Brain microvascular endothelial cell (primary cell): ENCODE results near the gene MEGF11.

Source experiments
- DNase-seq: peaks from one replicate; pipeline ENCODE4 v3.0.0-alpha.2; 2020
- H3K27ac ChIP-seq: fragments of 250-450 bp; sonication (Bioruptor Pico); 2 replicates; pipeline ENCODE4 v1.5.1; 2020; ENCODE audit warnings: mild to moderate bottlenecking, moderate library complexity
- H3K27me3 ChIP-seq: fragments of 250-450 bp; sonication (Bioruptor Pico); replicated peaks from 2 replicates; pipeline ENCODE4 v1.5.1; 2020; ENCODE audit warnings: mild to moderate bottlenecking
- H3K36me3 ChIP-seq: fragments of 250-450 bp; sonication (Bioruptor Pico); replicated peaks from 2 replicates; pipeline ENCODE4 v1.5.1; 2020; ENCODE audit warnings: mild to moderate bottlenecking
- H3K4me3 ChIP-seq: 2 replicates; pipeline ENCODE4 v1.5.1; 2011; ENCODE audit warnings: low read depth, mild to moderate bottlenecking, control low read depth, low read length, moderate library complexity
- in situ Hi-C: cut with HindIII; loops from 2 replicates; pipeline ENCODE4 v1.10.0; 2017; ENCODE audit warnings: low sequenced_read_pairs, low pct_ligation_motif_present
- TF ChIP-seq, protein P1 (sequence below): IDR thresholded peaks from 2 replicates; pipeline ENCODE4 v1.5.1; 2011; ENCODE audit warnings: low read depth, mild to moderate bottlenecking, moderate library complexity, low read length, control low read depth, inconsistent platforms; ENCODE audit errors: missing control alignments

Gene MEGF11

DNA sequence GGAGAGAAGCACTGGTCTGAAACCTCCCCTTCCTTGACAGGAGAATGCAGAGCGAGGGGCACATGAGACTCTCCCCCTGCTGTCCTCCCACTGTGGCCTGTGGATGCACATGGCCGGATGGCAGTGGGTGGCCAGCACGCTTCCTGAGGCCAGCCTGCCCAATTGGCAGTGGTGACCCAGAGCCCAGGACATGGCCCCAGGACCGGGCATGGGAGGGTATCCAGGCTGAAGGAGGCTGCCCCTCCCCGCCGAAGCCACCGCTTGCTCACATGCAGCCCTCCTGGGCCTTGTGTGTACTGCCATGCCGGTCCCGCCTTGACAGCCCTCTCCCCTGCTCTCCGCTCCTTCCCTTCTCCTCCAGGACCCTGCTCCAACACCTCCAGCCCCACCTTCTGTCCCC, 100.9 kb downstream of the MEGF11 start:
- no peak for DNase-seq
- Histone ChIP-seq H3K27me3 (peaks cover 7% of the 10 kb centered on the region), H3K36me3 (no peaks in the 10 kb centered on the region), H3K4me3 (no peak overlapping the region), H3K27ac (no peak overlapping the region)
- TF ChIP-seq, protein P1, sequence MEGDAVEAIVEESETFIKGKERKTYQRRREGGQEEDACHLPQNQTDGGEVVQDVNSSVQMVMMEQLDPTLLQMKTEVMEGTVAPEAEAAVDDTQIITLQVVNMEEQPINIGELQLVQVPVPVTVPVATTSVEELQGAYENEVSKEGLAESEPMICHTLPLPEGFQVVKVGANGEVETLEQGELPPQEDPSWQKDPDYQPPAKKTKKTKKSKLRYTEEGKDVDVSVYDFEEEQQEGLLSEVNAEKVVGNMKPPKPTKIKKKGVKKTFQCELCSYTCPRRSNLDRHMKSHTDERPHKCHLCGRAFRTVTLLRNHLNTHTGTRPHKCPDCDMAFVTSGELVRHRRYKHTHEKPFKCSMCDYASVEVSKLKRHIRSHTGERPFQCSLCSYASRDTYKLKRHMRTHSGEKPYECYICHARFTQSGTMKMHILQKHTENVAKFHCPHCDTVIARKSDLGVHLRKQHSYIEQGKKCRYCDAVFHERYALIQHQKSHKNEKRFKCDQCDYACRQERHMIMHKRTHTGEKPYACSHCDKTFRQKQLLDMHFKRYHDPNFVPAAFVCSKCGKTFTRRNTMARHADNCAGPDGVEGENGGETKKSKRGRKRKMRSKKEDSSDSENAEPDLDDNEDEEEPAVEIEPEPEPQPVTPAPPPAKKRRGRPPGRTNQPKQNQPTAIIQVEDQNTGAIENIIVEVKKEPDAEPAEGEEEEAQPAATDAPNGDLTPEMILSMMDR = no peak
- in situ Hi-C loops = no loop called here

DNA sequence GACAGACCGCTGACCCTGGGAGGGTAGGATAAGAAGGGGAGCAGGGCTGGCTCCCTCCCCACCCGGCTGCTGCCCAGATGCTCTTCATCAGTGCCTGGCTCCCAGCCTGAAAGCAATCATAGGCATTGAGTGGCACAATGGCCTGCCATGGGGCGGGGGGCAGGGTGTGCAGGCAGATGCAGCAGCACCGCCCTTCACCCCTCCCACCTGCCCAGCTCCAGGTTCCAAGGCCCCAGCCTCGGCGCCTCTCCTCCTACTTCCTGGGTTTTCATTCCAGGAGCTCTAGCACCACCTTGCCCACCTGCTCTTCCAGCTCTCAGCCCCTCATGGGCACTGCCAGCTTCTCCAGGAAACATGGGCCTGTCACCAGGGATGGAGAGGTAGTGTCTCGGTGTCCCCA, 101.7 kb downstream of the MEGF11 start:
- H3K36me3 ChIP-seq = no peaks in the 10 kb centered on the region
- TF ChIP-seq, protein P1 = no peak
- peaks cover 7% of the 10 kb centered on the region for H3K27me3 ChIP-seq
- no peak for DNase-seq
- no peak overlapping the region for H3K27ac ChIP-seq
- no peak overlapping the region for H3K4me3 ChIP-seq
- in situ Hi-C loops = no loop called here

- no peak for DNase-seq
- in situ Hi-C loops = no loop called here
- TF ChIP-seq, protein P1 = no peak
- Histone ChIP-seq H3K36me3 (no peaks in the 10 kb centered on the region), H3K4me3 (no peak overlapping the region), H3K27ac (no peak overlapping the region), H3K27me3 (peaks cover 7% of the 10 kb centered on the region)
Measured at GRCh38 chr15:66149871-66150270, 103.7 kb downstream of the MEGF11 start.

DNA sequence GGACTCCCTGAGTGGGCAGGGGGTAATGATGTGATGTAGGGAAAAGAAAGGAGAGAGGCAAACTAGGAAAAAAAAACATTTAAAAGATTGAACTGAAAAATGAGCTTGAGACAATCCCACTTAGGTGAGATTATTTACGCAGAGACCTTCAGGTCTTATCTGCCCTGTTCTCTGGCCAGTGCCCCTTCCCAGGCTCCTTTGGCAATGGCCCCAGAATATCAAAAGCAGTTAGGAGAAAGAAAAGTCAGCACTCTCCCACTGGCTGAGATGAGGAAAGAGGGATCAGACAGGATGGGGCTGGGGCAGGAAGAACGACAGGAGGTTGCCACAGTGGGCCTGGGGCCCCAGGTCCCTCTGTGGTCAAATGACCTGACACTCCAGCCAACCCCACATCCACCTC, 105.4 kb downstream of the MEGF11 start:
- H3K27me3 ChIP-seq = peaks cover 7% of the 10 kb centered on the region
- DNase-seq = no peak
- no peak overlapping the region for H3K4me3 ChIP-seq
- no peaks in the 10 kb centered on the region for H3K36me3 ChIP-seq
- TF ChIP-seq, protein P1 = no peak
- no peak overlapping the region for H3K27ac ChIP-seq
- in situ Hi-C loops = no loop called here

DNA sequence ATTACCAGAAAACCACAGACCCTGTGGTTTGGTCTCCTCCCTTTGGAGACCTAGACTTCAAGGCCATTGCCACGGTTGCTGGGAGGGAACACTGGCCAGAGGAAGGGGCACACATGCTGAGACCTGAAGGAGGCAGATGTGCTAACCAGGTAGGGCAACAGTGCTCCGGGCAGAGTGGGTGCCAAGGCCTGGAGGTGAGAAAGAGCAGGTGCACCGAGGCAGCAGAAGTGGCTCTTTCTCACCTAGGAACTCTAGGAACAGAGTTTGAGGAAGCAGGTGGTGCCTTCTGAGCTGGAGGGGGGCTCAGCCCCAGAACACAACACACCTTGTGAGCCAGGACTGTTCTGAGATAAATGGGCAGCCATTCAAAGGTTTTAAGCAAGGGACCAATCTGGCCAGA, 106.1 kb downstream of the MEGF11 start:
- TF ChIP-seq, protein P1 = no peak
- Histone ChIP-seq H3K27me3 (peaks cover 7% of the 10 kb centered on the region), H3K36me3 (no peaks in the 10 kb centered on the region), H3K27ac (no peak overlapping the region), H3K4me3 (no peak overlapping the region)
- in situ Hi-C loops = no loop called here
- DNase-seq = no peak

GRCh38 chr15:66145726-66146182, 107.8 kb downstream of the MEGF11 start:
- H3K36me3 ChIP-seq = no peaks in the 10 kb centered on the region
- H3K4me3 ChIP-seq = no peak overlapping the region
- TF ChIP-seq, protein P1 = no peak
- H3K27me3 ChIP-seq = peaks cover 4% of the 10 kb centered on the region
- in situ Hi-C loops = no loop called here
- no peak for DNase-seq
- no peak overlapping the region for H3K27ac ChIP-seq
